Ovary (tissue), 9 donors: ENCODE results near the gene CHURC1. TPM values are rescaled to one million over a fixed set of nuclear protein-coding genes. Genes with fewer than 3 reads are reported as not detected.

ENCODE experiments used
- DNase-seq, 5 donors: peaks; one replicate each; pipeline ENCODE4 v3.0.0-alpha.2; 2019 to 2020
- H3K27ac ChIP-seq, 2 donors: fragments of 200-600 bp; one replicate each; pipeline versions ENCODE4 v1.5.1 to v1.8.0; 2019 to 2022
- H3K27me3 ChIP-seq: fragments of 200-600 bp; one replicate; pipeline ENCODE4 v1.8.0; 2022
- H3K36me3 ChIP-seq: fragments of 200-600 bp; sonication (generic); one replicate; pipeline ENCODE4 v1.5.1; 2019
- H3K4me1 ChIP-seq: one replicate; pipeline ENCODE4 v1.8.1; 2013; ENCODE audit warnings: mild to moderate bottlenecking, moderate library complexity; ENCODE audit not compliant: insufficient read depth
- H3K4me3 ChIP-seq: fragments of 200-600 bp; sonication (generic); one replicate; pipeline ENCODE4 v1.5.1; 2017
- H3K9me3 ChIP-seq, 2 donors: fragments of 200-600 bp in 1 of 2; sonication (generic) in 1 of 2; one replicate each; pipeline versions ENCODE4 v1.5.1 to v1.8.1; 2013 to 2019; ENCODE audit warnings: mild to moderate bottlenecking in 1 of 2, moderate library complexity in 1 of 2
- CTCF ChIP-seq, 3 donors: fragments of 450-650 bp in 2 of 3; fragments of 200-600 bp in 1 of 3; IDR thresholded peaks; one replicate each; pipeline versions ENCODE4 v1.5.1 to v1.8.0; 2016 to 2022; ENCODE audit warnings: antibody characterized with exemption in 3 of 3, mild to moderate bottlenecking in 1 of 3
- EP300 ChIP-seq: sonication (generic); formaldehyde crosslinking; IDR thresholded peaks from one replicate; pipeline ENCODE4 v1.6.1; 2017; ENCODE audit warnings: antibody characterized with exemption
- POLR2A ChIP-seq: fragments of 450-650 bp; IDR thresholded peaks from one replicate; pipeline ENCODE4 v1.6.1; 2017; ENCODE audit warnings: antibody characterized with exemption, mild to moderate bottlenecking, moderate library complexity
- WGBS, 3 donors: extraction: QIAGEN DNeasy Blood & Tissue Kit in 1 of 3; methylation state at CpG; one replicate each; pipeline versions ENCODE4 v1.1.5 to v1.1.7; 2013 to 2017; 5-methylcytosine and 5-hydroxymethylcytosine counted together
- intact Hi-C, 4 donors: fragments of 100-400 bp; cut with DNase I; formaldehyde crosslinking; loops; one replicate each; pipeline versions ENCODE4 v1.11.0 to v1.15.1; 2022 to 2023
- polyA plus RNA-seq, 2 donors: library from polyadenylated mRNA; stranded (reverse); fragments of 200-250 nt in 1 of 2; fragments of 350-450 nt in 1 of 2; fragmentation: Illumina TruSeq in 1 of 2; extraction: RNeasy Lipid Tissue Mini Kit (QIAGEN cat#74804) in 1 of 2; gene quantifications; one replicate each; pipeline ENCODE4 v1.2.3, GENCODE V29; 2013 to 2014
- total RNA-seq, 7 donors: library from RNA; depleted of rRNA in 2 of 7; stranded (reverse); fragments of >200 nt in 2 of 7; fragmentation: NEBNext Ultra II Directional in 3 of 7; extraction: Animal tissue kit (Norgen Biotek cat#: 25700) in 3 of 7; gene quantifications; one replicate each; pipeline versions ENCODE4 v1.1.0 to v1.2.4, GENCODE V29; 2016 to 2023
- donor health status: DM: no; HTN: no; CAD: no; lungs with moderate emphysema.
- donor health status: DM: no; HTN: no; CAD: no.
- donor health status: Bipolar disorder and iron deficiency.
- donor health status: DM: yes; HTN: yes; CAD: no.
- donor health status: DM: no; HTN: no; CAD: no.
- donor health status: DM: yes; HTN: yes; CAD: no.

The CHURC1 gene
- total and polyA plus RNA-seq, 9 donors: 50.1 to 126 (median 66.8) TPM

GRCh38 chr14:64939817-64940190, 25.5 kb downstream of the CHURC1 start:
- Histone ChIP-seq H3K27me3 (no peaks in the 10 kb centered on the region), H3K27ac (no peak overlapping the region), H3K36me3 (no peaks in the 10 kb centered on the region), H3K4me3 (no peak overlapping the region), H3K4me1 (peaks cover 13% of the 10 kb centered on the region), H3K9me3 (no peaks in the 10 kb centered on the region)
- intact Hi-C loops: loop anchor here in 1 of 4 donors (10.0 kb wide), 1 partner anchor 265 kb away; no protein-coding TSS in a partner anchor
- WGBS, 3 donors: 15 to 25% (median 18%) methylated on average over 3 of the region's 3 CpGs
- DNase-seq: no peak
- TF ChIP-seq EP300: no peak
- TF ChIP-seq CTCF (IDR thresholded peaks at IDR 0.05): no peak
- no peak for TF ChIP-seq POLR2A

- H3K36me3 ChIP-seq: no peaks in the 10 kb centered on the region
- DNase-seq: no peak
- intact Hi-C loops: no loop called here
Measured at GRCh38 chr14:64940336-64940910, 26.2 kb downstream of the CHURC1 start.

GRCh38 chr14:64942531-64943111, 28.4 kb downstream of the CHURC1 start, which contains the start of gene GPX2:
GPX2 (minus strand) TSS chr14:64942745; CDS start chr14:64942726, 19 bp downstream.
- H3K9me3 ChIP-seq: no peaks in the 10 kb centered on the region
- 85 to 89% (median 87%) methylated on average over 13 of the region's 13 CpGs for WGBS, 3 donors
- TF ChIP-seq POLR2A (no peak), CTCF (IDR thresholded peaks at IDR 0.05) (no peak)
- no peaks in the 10 kb centered on the region for H3K36me3 ChIP-seq
- H3K27ac ChIP-seq: no peak within 1 kb of the TSS
- intact Hi-C loops: no loop called here
- H3K27me3 ChIP-seq: no peaks in the 10 kb centered on the region
- no peak within 1 kb of the TSS for H3K4me3 ChIP-seq
- no peak for DNase-seq
- peaks cover 4% of the 10 kb centered on the region for H3K4me1 ChIP-seq

More at GRCh38 chr14:64940336-64940910, 26.2 kb downstream of the CHURC1 start:
- 92 to 96% (median 93%) methylated on average over 3 of the region's 3 CpGs for whole genome bisulfite sequencing, 3 donors
- Histone ChIP-seq H3K9me3 (no peaks in the 10 kb centered on the region), H3K4me1 (peaks cover 11% of the 10 kb centered on the region), H3K4me3 (no peak overlapping the region), H3K27me3 (no peaks in the 10 kb centered on the region), H3K27ac (no peak overlapping the region)
- TF ChIP-seq EP300: no peak
- TF ChIP-seq CTCF (IDR thresholded peaks at IDR 0.05): no peak
- no peak for TF ChIP-seq POLR2A

GRCh38 chr14:64943556-64943955, 29.3 kb downstream of the CHURC1 start:
- no peak for DNase-seq
- no peaks in the 10 kb centered on the region for H3K27me3 ChIP-seq
- H3K9me3 ChIP-seq: no peaks in the 10 kb centered on the region
- H3K36me3 ChIP-seq: no peaks in the 10 kb centered on the region
- no peak overlapping the region for H3K27ac ChIP-seq
- intact Hi-C loops: no loop called here
- peaks cover 2% of the 10 kb centered on the region for H3K4me1 ChIP-seq
- TF ChIP-seq EP300 (no peak), CTCF (IDR thresholded peaks at IDR 0.05) (no peak), POLR2A (no peak)
- 84 to 91% (median 88%) methylated on average over 6 of the region's 6 CpGs for WGBS, 3 donors
- H3K4me3 ChIP-seq: no peak overlapping the region
